ENCODE results near the gene EFNB1. TPM values are rescaled to one million over a fixed set of nuclear protein-coding genes. Genes with fewer than 3 reads are reported as not detected.

EFNB1 gene
- total and polyA plus RNA-seq, 2 of the 4 experiments (the other 2 are of a cell fraction): 17.9 to 26.8 TPM

DNA sequence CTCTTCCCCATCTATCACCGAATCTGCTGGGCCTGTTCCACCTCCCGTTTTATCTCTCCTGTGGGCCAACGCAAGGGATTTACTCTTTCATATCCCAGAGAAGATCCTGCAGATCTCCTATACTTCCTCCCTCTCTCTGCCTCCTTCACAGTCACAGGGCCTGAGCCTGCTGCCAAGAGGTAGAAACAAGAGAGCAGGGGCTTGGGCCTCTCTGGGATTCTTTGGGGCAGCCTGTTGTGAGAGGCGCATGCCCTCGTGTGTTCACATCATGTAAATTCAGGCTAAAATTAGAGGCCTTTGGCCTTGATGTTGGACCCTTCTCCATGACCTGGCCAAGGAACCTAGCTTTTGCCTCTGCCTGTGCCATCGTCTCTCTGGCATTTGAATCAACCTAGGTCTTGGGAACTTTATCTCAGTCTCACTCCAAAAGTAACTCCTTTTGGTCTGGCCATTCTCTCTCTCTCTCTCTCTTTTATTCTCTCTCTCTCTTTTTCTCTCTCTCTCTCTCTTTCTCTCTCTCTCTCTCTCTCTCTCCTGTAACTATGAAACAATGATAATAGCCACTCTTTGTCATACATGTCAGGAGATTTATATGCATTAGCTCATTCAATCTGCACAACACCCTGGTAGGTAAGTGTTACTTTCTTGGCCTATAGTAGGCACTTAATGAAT is 20.0 kb upstream of the EFNB1 start:
- no peak overlapping the region for H2BK15ac ChIP-seq (ENCODE audit: low read depth, low read length)
- no peak overlapping the region for H3K23ac ChIP-seq (ENCODE audit: low read depth, low read length)
- no peak overlapping the region for H2BK120ac ChIP-seq (ENCODE audit: low read depth, low read length)
- H3K27ac ChIP-seq (ENCODE audit: insufficient read depth, low read length): no peak overlapping the region
- in situ Hi-C loops (cut with MboI; ENCODE audit: low sequenced_read_pairs) (no loop called here), dilution Hi-C loops (cut with HindIII; ENCODE audit: low sequenced_read_pairs, unreplicated experiment) (no loop called here), intact Hi-C loops (cut with micrococcal nuclease) (loop anchor here (1.0 to 5.0 kb wide), 4 partner anchors 76 to 612 kb away; no protein-coding TSS in a partner anchor)
- H3K9me3 ChIP-seq (ENCODE audit: control insufficient read depth, insufficient read depth, low read length): no peaks in the 10 kb centered on the region
- ChIA-PET POLR2A (ENCODE audit: unreplicated experiment) (no interaction called here), CTCF (no interaction called here)
- H3K18ac ChIP-seq (ENCODE audit: low read depth, low read length): no peak overlapping the region
- H4K5ac ChIP-seq (ENCODE audit: low read depth, low read length): no peak overlapping the region
- no peaks in the 10 kb centered on the region for H3K4me1 ChIP-seq (ENCODE audit: control insufficient read depth, insufficient read depth, low read length)
- H3K79me1 ChIP-seq (ENCODE audit: low read depth in 1 of 2, low read length in 2 of 2): no peaks in the 10 kb centered on the region
- H3K56ac ChIP-seq (ENCODE audit: extremely low read depth, insufficient read depth, low read length): no peak overlapping the region
- H4K91ac ChIP-seq (ENCODE audit: insufficient read depth, low read depth, low read length): no peak overlapping the region
- H4K20me1 ChIP-seq (ENCODE audit: insufficient read depth, low read length): no peaks in the 10 kb centered on the region
- H3K4me2 ChIP-seq (ENCODE audit: low read depth, low read length): no peak overlapping the region
- H2BK5ac ChIP-seq (ENCODE audit: low read depth, low read length, poor library complexity, severe bottlenecking): no peak overlapping the region
- H3K4me3 ChIP-seq (ENCODE audit: insufficient read depth, low read depth, low read length): no peak overlapping the region
- H3K9me1 ChIP-seq (ENCODE audit: insufficient read depth, low read length): no peaks in the 10 kb centered on the region
- BruUV-seq (replicated peaks): no TSS peak
- H3K14ac ChIP-seq (replicated peaks; ENCODE audit: low read depth, low read length): no peak overlapping the region
- no peak overlapping the region for H3K4ac ChIP-seq (ENCODE audit: low read depth, low read length)
- peaks cover 13% of the 10 kb centered on the region for H3K27me3 ChIP-seq (ENCODE audit: control insufficient read depth, insufficient read depth, low read length)
- H3K9ac ChIP-seq (ENCODE audit: low read depth, low read length): no peak overlapping the region
- no peak for DNase-seq
- WGBS, 2 experiments (ENCODE audit: extremely low coverage in 2 of 2, insufficient read length in 1 of 2): 60% methylated on average over 1 of the region's 6 CpGs; no CpG with 5 or more reads in 1 of the 2 experiments
- no peak overlapping the region for H2AK9ac ChIP-seq (replicated peaks; ENCODE audit: low read depth, low read length, poor library complexity)
- no peak overlapping the region for H2BK20ac ChIP-seq (ENCODE audit: low read depth, low read length)
- H4K8ac ChIP-seq (ENCODE audit: low read depth in 2 of 2, low read length in 2 of 2): no peak overlapping the region
- ATAC-seq (ENCODE audit: low read depth): peak; percentile 60; the same call in 1 of the 2 replicates
- H3K36me3 ChIP-seq (ENCODE audit: control insufficient read depth, insufficient read depth, low read length): no peaks in the 10 kb centered on the region
- TF ChIP-seq, protein P1, sequence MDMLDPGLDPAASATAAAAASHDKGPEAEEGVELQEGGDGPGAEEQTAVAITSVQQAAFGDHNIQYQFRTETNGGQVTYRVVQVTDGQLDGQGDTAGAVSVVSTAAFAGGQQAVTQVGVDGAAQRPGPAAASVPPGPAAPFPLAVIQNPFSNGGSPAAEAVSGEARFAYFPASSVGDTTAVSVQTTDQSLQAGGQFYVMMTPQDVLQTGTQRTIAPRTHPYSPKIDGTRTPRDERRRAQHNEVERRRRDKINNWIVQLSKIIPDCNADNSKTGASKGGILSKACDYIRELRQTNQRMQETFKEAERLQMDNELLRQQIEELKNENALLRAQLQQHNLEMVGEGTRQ (IDR thresholded peaks at IDR 0.05; ENCODE audit: low read depth, low read length): no peak
- TF ChIP-seq MAFK (IDR thresholded peaks at IDR 0.05; ENCODE audit: low read depth, low read length): no peak
- peak; percentile 34; the same call in 1 of the 2 replicates for TF ChIP-seq RAD21 (IDR thresholded peaks at IDR 0.05; ENCODE audit: low read length)
- no peak for TF ChIP-seq FOS (IDR thresholded peaks at IDR 0.05; ENCODE audit: low read depth, low read length)
- TF ChIP-seq SMC3 (IDR thresholded peaks at IDR 0.05; ENCODE audit: low read depth, low read length): peak; percentile 14; the same call in 1 of the 2 replicates
- no peak for TF ChIP-seq NFE2L2 (IDR thresholded peaks at IDR 0.05; ENCODE audit: low read depth, low read length)
- TF ChIP-seq, protein P2, sequence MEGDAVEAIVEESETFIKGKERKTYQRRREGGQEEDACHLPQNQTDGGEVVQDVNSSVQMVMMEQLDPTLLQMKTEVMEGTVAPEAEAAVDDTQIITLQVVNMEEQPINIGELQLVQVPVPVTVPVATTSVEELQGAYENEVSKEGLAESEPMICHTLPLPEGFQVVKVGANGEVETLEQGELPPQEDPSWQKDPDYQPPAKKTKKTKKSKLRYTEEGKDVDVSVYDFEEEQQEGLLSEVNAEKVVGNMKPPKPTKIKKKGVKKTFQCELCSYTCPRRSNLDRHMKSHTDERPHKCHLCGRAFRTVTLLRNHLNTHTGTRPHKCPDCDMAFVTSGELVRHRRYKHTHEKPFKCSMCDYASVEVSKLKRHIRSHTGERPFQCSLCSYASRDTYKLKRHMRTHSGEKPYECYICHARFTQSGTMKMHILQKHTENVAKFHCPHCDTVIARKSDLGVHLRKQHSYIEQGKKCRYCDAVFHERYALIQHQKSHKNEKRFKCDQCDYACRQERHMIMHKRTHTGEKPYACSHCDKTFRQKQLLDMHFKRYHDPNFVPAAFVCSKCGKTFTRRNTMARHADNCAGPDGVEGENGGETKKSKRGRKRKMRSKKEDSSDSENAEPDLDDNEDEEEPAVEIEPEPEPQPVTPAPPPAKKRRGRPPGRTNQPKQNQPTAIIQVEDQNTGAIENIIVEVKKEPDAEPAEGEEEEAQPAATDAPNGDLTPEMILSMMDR (conservative IDR thresholded peaks at IDR 0.05; ENCODE audit: low read depth, low read length): peak; percentile 26; the same call in 1 of the 2 replicates
- H2AFZ ChIP-seq (replicated peaks; ENCODE audit: low read length, poor library complexity): no peak overlapping the region
- no peak overlapping the region for H2AK5ac ChIP-seq (ENCODE audit: low read depth, low read length)
